Sigmoid colon (tissue), 4 donors: ENCODE measurements around the gene COLEC11.

Experiments used
- CTCF ChIP-seq, 4 experiments: fragments of 450-650 bp in 3 of 4; fragments of 200-600 bp in 1 of 4; IDR thresholded peaks; one replicate each; pipeline ENCODE4 v1.5.1; 2016 to 2019; ENCODE audit warnings: antibody characterized with exemption in 4 of 4, mild to moderate bottlenecking in 3 of 4, moderate library complexity in 2 of 4
- EP300 ChIP-seq, 4 donors: sonication (generic); formaldehyde crosslinking; IDR thresholded peaks; one replicate each; pipeline ENCODE4 v1.6.1; 2017; ENCODE audit warnings: antibody characterized with exemption in 4 of 4

GRCh38 chr2:3612639-3613523 lies 18.0 kb downstream of the COLEC11 start:
- TF ChIP-seq CTCF (IDR thresholded peaks at IDR 0.05) = no peak
- TF ChIP-seq EP300 (IDR thresholded peaks at IDR 0.05) = no peak
